HFFc6 (cell line): ENCODE measurements around the gene AZU1. TPM values are rescaled to one million over a fixed set of nuclear protein-coding genes. Genes with fewer than 3 reads are reported as not detected.

Experiments
- DNase-seq: peaks from one replicate; pipeline ENCODE4 v3.0.0-alpha.2; 2018
- H3K27ac Mint-ChIP-seq: 2 replicates; pipeline ENCODE4 v1.8.0; 2020; ENCODE audit warnings: mild to moderate bottlenecking, mixed read lengths
- H3K27me3 Mint-ChIP-seq: 2 replicates; pipeline ENCODE4 v1.8.0; 2021; ENCODE audit warnings: mild to moderate bottlenecking, moderate library complexity, mixed read lengths; ENCODE audit not compliant: insufficient read depth
- H3K36me3 Mint-ChIP-seq: 2 replicates; pipeline ENCODE4 v1.8.0; 2021; ENCODE audit warnings: low read depth, mixed read lengths
- H3K4me1 Mint-ChIP-seq: 2 replicates; pipeline ENCODE4 v1.8.0; 2020; ENCODE audit warnings: low read depth, mixed read lengths
- H3K4me3 Mint-ChIP-seq: 2 replicates; pipeline ENCODE4 v1.8.0; 2020; ENCODE audit warnings: mild to moderate bottlenecking, moderate library complexity, mixed read lengths
- H3K9me3 Mint-ChIP-seq: 2 replicates; pipeline ENCODE4 v1.8.0; 2020; ENCODE audit warnings: mild to moderate bottlenecking, mixed read lengths
- CTCF ChIP-seq: fragments of 200-600 bp; sonication (generic); IDR thresholded peaks from 2 replicates; pipeline ENCODE4 v1.5.0; 2021; ENCODE audit warnings: antibody characterized with exemption, mild to moderate bottlenecking
- total RNA-seq, 6 experiments: library from RNA; stranded (reverse); fragmentation: NEBNext Ultra II Directional; extraction: Animal tissue kit (Norgen Biotek cat#: 25700); gene quantifications; 2 replicates in 1 of 6; 3 replicates in 5 of 6; pipeline ENCODE4 v1.2.3, GENCODE V29; 2021

Gene AZU1
- total RNA-seq, 6 experiments from 2014 or later = not detected

GRCh38 chr19:861756-862580 is 34.3 kb downstream of the AZU1 start:
- H3K4me3 Mint-ChIP-seq = no peak overlapping the region

GRCh38 chr19:862581-863314 is 35.1 kb downstream of the AZU1 start:
- H3K27me3 Mint-ChIP-seq = peaks cover 7% of the 10 kb centered on the region; the same call in 1 of the 2 replicates
- H3K4me3 Mint-ChIP-seq = no peak overlapping the region
- H3K9me3 Mint-ChIP-seq = 0 out of 2 replicates have a peak, but pooled peaks cover 3% of the 10 kb centered on the region
- H3K27ac Mint-ChIP-seq = no peak overlapping the region
- peaks cover 9% of the 10 kb centered on the region for H3K36me3 Mint-ChIP-seq
- no peak for TF ChIP-seq CTCF
- H3K4me1 Mint-ChIP-seq = no peaks in the 10 kb centered on the region; the same call in 1 of the 2 replicates
- peak; percentile 9 for DNase-seq

More at GRCh38 chr19:861756-862580, 34.3 kb downstream of the AZU1 start:
- peaks cover 4% of the 10 kb centered on the region; the same call in 1 of the 2 replicates for H3K27me3 Mint-ChIP-seq
- TF ChIP-seq CTCF = peak; percentile 27; the same call in 1 of the 2 replicates
- H3K27ac Mint-ChIP-seq = no peak overlapping the region
- H3K4me1 Mint-ChIP-seq = no peaks in the 10 kb centered on the region; the same call in 1 of the 2 replicates
- H3K36me3 Mint-ChIP-seq = 0 out of 2 replicates have a peak, but pooled peaks cover 4% of the 10 kb centered on the region
- 0 out of 2 replicates have a peak, but pooled peaks cover 3% of the 10 kb centered on the region for H3K9me3 Mint-ChIP-seq
- no peak for DNase-seq

GRCh38 chr19:863315-863620 is 35.6 kb downstream of the AZU1 start:
- peaks cover 9% of the 10 kb centered on the region for H3K36me3 Mint-ChIP-seq
- no peak for TF ChIP-seq CTCF
- no peak overlapping the region for H3K27ac Mint-ChIP-seq
- H3K27me3 Mint-ChIP-seq = peaks cover 7% of the 10 kb centered on the region; the same call in 1 of the 2 replicates
- H3K4me1 Mint-ChIP-seq = no peaks in the 10 kb centered on the region; the same call in 1 of the 2 replicates
- H3K9me3 Mint-ChIP-seq = 0 out of 2 replicates have a peak, but pooled peaks cover 3% of the 10 kb centered on the region
- no peak for DNase-seq
- no peak overlapping the region for H3K4me3 Mint-ChIP-seq

- DNase-seq = no peak
- Mint-ChIP-seq H3K27me3 (peaks cover 7% of the 10 kb centered on the region), H3K9me3 (0 out of 2 replicates have a peak, but pooled peaks cover 3% of the 10 kb centered on the region), H3K27ac (no peak overlapping the region), H3K4me1 (peaks cover 16% of the 10 kb centered on the region), H3K36me3 (peaks cover 9% of the 10 kb centered on the region), H3K4me3 (no peak overlapping the region)
- no peak for TF ChIP-seq CTCF
Observed at GRCh38 chr19:866769-867300, 39.2 kb downstream of the AZU1 start.

- Mint-ChIP-seq H3K4me3 (no peak overlapping the region), H3K4me1 (peaks cover 16% of the 10 kb centered on the region)
Observed at GRCh38 chr19:867301-867793, 39.7 kb downstream of the AZU1 start.

More at GRCh38 chr19:867301-867793, 39.7 kb downstream of the AZU1 start:
- TF ChIP-seq CTCF = no peak
- no peak for DNase-seq
- peak overlapping the region; percentile 63 for H3K27ac Mint-ChIP-seq
- 0 out of 2 replicates have a peak, but pooled peaks cover 3% of the 10 kb centered on the region for H3K9me3 Mint-ChIP-seq
- peaks cover 9% of the 10 kb centered on the region for H3K36me3 Mint-ChIP-seq
- peaks cover 7% of the 10 kb centered on the region for H3K27me3 Mint-ChIP-seq
